Left renal pelvis (tissue), 4 donors: ENCODE measurements around the gene THEM5. TPM values are rescaled to one million over a fixed set of nuclear protein-coding genes. Genes with fewer than 3 reads are reported as not detected.
"Not testable (repeated sequence)": the region's sequence is repeated elsewhere in the genome, so short reads cannot be mapped to it uniquely, and the experiment has no call there.

Experiments used
- DNase-seq, 4 donors: peaks; one replicate each; pipeline ENCODE4 v3.0.0-alpha.2; 2013; ENCODE audit warnings: low read depth in 4 of 4, low spot score in 3 of 4
- polyA plus RNA-seq, 4 donors: library from polyadenylated mRNA; unstranded; fragments of 120-200 nt; gene quantifications; one replicate each; pipeline ENCODE4 v1.2.1, GENCODE V29; 2013; ENCODE audit not compliant: insufficient read length in 4 of 4

The THEM5 gene
- under 1 TPM; 0.56 to 0.90 (median 0.78) TPM for polyA plus RNA-seq

GRCh38 chr1:151853411-151853943 is at the start of gene THEM5:
Gene THEM5, minus strand, starts transcription at chr1:151853712. Its CDS starts 147 bp downstream, at chr1:151853565.
- DNase-seq: no peak

GRCh38 chr1:151902858-151903257 is 49.3 kb upstream of the THEM5 start:
- no peak for DNase-seq

GRCh38 chr1:151900804-151901203 is 47.3 kb upstream of the THEM5 start:
- DNase-seq: not testable (repeated sequence)

- DNase-seq: no peak
Observed at GRCh38 chr1:151898519-151898991, 45.0 kb upstream of the THEM5 start.

- DNase-seq: no peak
Observed at GRCh38 chr1:151897991-151898431, 44.5 kb upstream of the THEM5 start.

GRCh38 chr1:151893176-151893924 is 39.8 kb upstream of the THEM5 start:
- no peak for DNase-seq

- no peak for DNase-seq
Observed at GRCh38 chr1:151892190-151892589, 38.7 kb upstream of the THEM5 start.

- DNase-seq: no peak
Observed at GRCh38 chr1:151891512-151891911, 38.0 kb upstream of the THEM5 start.

GRCh38 chr1:151888972-151889570 is 35.6 kb upstream of the THEM5 start:
- no peak for DNase-seq

GRCh38 chr1:151887028-151887427 is 33.5 kb upstream of the THEM5 start:
- DNase-seq: no peak

- no peak for DNase-seq
Observed at GRCh38 chr1:151885479-151885878, 32.0 kb upstream of the THEM5 start.

- DNase-seq: not testable (repeated sequence)
Observed at GRCh38 chr1:151884879-151885278, 31.4 kb upstream of the THEM5 start.

- not testable (repeated sequence) for DNase-seq
Observed at GRCh38 chr1:151884445-151884844, 30.9 kb upstream of the THEM5 start.

- DNase-seq: not testable (repeated sequence)
Observed at GRCh38 chr1:151883898-151884297, 30.4 kb upstream of the THEM5 start.

GRCh38 chr1:151882918-151883317 is 29.4 kb upstream of the THEM5 start:
- not testable (repeated sequence) for DNase-seq

GRCh38 chr1:151882466-151882865 is 29.0 kb upstream of the THEM5 start:
- DNase-seq: no peak

- DNase-seq: no peak
Observed at GRCh38 chr1:151881479-151881878, 28.0 kb upstream of the THEM5 start.

- no peak for DNase-seq
Observed at GRCh38 chr1:151875419-151876097, 22.0 kb upstream of the THEM5 start.

- not testable (repeated sequence) for DNase-seq
Observed at GRCh38 chr1:151872776-151873175, 19.3 kb upstream of the THEM5 start.

GRCh38 chr1:151871284-151872030 is 17.9 kb upstream of the THEM5 start:
- no peak for DNase-seq
